Endothelial cell of umbilical vein (primary cell): Measurements from ENCODE around the gene RUSF1. TPM values are rescaled to one million over a fixed set of nuclear protein-coding genes. Genes with fewer than 3 reads are reported as not detected.
"Not testable (repeated sequence)": the region's sequence is repeated elsewhere in the genome, so short reads cannot be mapped to it uniquely, and the experiment has no call there.

Experiments
- BruUV-seq: library from RNA; stranded (reverse); fragments of 400-500 nt; replicated peaks from 2 replicates; lab custom pipeline; 2021; lab: Mats Ljungman, UMichigan
- CTCF ChIA-PET: fragments of 300-600, 350-600 bp; sonication (Branson Sonifier 250); formaldehyde crosslinking; loops from one replicate; lab custom pipeline; 2021; ENCODE audit warnings: antibody characterized with exemption, inconsistent platforms; lab: Charles Lee
- POLR2A ChIA-PET: fragments of 300-600, 350-600 bp; sonication (Branson Sonifier 250); formaldehyde crosslinking; loops from one replicate; lab custom pipeline; 2021; ENCODE audit warnings: antibody characterized with exemption, inconsistent platforms; lab: Charles Lee
- DNase-seq: peaks from one replicate; pipeline ENCODE4 v3.0.0-alpha.2; 2011; ENCODE audit warnings: low read depth, low spot score
- FAIRE-seq: peaks from 2 replicates; lab custom pipeline; 2011; peaks lifted over from hg19 to GRCh38; lab: Jason Lieb, UNC
- H2AFZ ChIP-seq: 2 replicates; pipeline ENCODE4 v1.6.0; 2012; ENCODE audit warnings: low read depth, low read length, control low read depth, inconsistent platforms
- H3K27ac ChIP-seq: 2 replicates; pipeline ENCODE4 v1.5.1; 2011; ENCODE audit warnings: low read depth, mild to moderate bottlenecking, control low read depth, low read length, moderate library complexity; ENCODE audit not compliant: insufficient read depth
- H3K27me3 ChIP-seq, 2 experiments: 2 replicates each; pipeline versions ENCODE4 v1.6.0 to v1.6.1; 2011; ENCODE audit warnings: low read length in 2 of 2, mixed read lengths in 1 of 2; ENCODE audit not compliant: control insufficient read depth in 2 of 2, insufficient read depth in 2 of 2
- H3K36me3 ChIP-seq, 2 experiments: 2 replicates in 1 of 2; 3 replicates in 1 of 2; pipeline ENCODE4 v1.5.1; 2011; ENCODE audit warnings: low read length in 2 of 2, mild to moderate bottlenecking in 1 of 2, moderate library complexity in 1 of 2; ENCODE audit not compliant: control insufficient read depth in 2 of 2, insufficient read depth in 2 of 2; ENCODE audit errors: extremely low read depth in 1 of 2
- H3K4me1 ChIP-seq: 3 replicates; pipeline ENCODE4 v1.5.1; 2011; ENCODE audit warnings: mild to moderate bottlenecking, low read length; ENCODE audit not compliant: control insufficient read depth, insufficient read depth; ENCODE audit errors: extremely low read depth
- H3K4me2 ChIP-seq: 2 replicates; pipeline ENCODE4 v1.6.1; 2011; ENCODE audit warnings: low read length, control low read depth, mixed read lengths; ENCODE audit not compliant: insufficient read depth
- H3K4me3 ChIP-seq, 3 experiments: fragments of 200-600 bp in 1 of 3; sonication (generic), shearing (Covaris generic) in 1 of 3; replicated peaks in 1 of 3; 2 replicates each; pipeline ENCODE4 v1.5.1; 2011 to 2016; ENCODE audit warnings: control low read depth in 3 of 3, low read length in 3 of 3, mild to moderate bottlenecking in 2 of 3, inconsistent platforms in 1 of 3, low read depth in 1 of 3, moderate library complexity in 1 of 3; ENCODE audit not compliant: insufficient read depth in 1 of 3
- H3K79me2 ChIP-seq: 2 replicates; pipeline ENCODE4 v1.6.0; 2012; ENCODE audit warnings: low read length, inconsistent platforms; ENCODE audit not compliant: control insufficient read depth, insufficient read depth
- H3K9ac ChIP-seq: replicated peaks from 2 replicates; pipeline ENCODE3; 2011; ENCODE audit warnings: low read length, control low read depth; ENCODE audit not compliant: insufficient read depth; ENCODE audit errors: extremely low read depth
- H3K9me1 ChIP-seq: replicated peaks from 3 replicates; pipeline ENCODE4 v1.6.0; 2011; ENCODE audit warnings: mild to moderate bottlenecking, low read length; ENCODE audit not compliant: control insufficient read depth, insufficient read depth; ENCODE audit errors: extremely low read depth
- H3K9me3 ChIP-seq: replicated peaks from 2 replicates; pipeline ENCODE4 v1.5.1; 2012; ENCODE audit warnings: low read length, inconsistent platforms; ENCODE audit not compliant: control insufficient read depth, insufficient read depth
- H4K20me1 ChIP-seq: replicated peaks from 2 replicates; pipeline ENCODE3; 2011; ENCODE audit warnings: mild to moderate bottlenecking, low read length; ENCODE audit not compliant: control insufficient read depth, insufficient read depth; ENCODE audit errors: extremely low read depth
- CTCF ChIP-seq, 2 donors: IDR thresholded peaks; 1 replicate in 1 of 2; 2 replicates in 1 of 2; pipeline ENCODE4 v1.5.1; 2011; ENCODE audit warnings: low read length in 2 of 2, mild to moderate bottlenecking in 2 of 2, moderate library complexity in 2 of 2, control low read depth in 1 of 2, inconsistent platforms in 1 of 2, low read depth in 1 of 2; ENCODE audit not compliant: insufficient read depth in 1 of 2; ENCODE audit errors: extremely low read depth in 1 of 2
- EZH2 ChIP-seq: IDR thresholded peaks from 2 replicates; pipeline ENCODE4 v1.6.1; 2012; ENCODE audit warnings: borderline replicate concordance, low read depth, mild to moderate bottlenecking, moderate library complexity, low read length, inconsistent platforms; ENCODE audit not compliant: severe bottlenecking
- FOS ChIP-seq: IDR thresholded peaks from 2 replicates; pipeline ENCODE4 v1.6.1; 2011; ENCODE audit warnings: mild to moderate bottlenecking, low read length, moderate library complexity, borderline replicate concordance; ENCODE audit not compliant: insufficient read depth
- GATA2 ChIP-seq: IDR thresholded peaks from 2 replicates; pipeline ENCODE4 v1.7.0; 2011; ENCODE audit warnings: low read depth, mild to moderate bottlenecking, moderate library complexity, mixed read lengths, low read length; ENCODE audit not compliant: insufficient read length, insufficient read depth
- JUN ChIP-seq: IDR thresholded peaks from 2 replicates; pipeline ENCODE4 v1.6.1; 2011; ENCODE audit warnings: borderline replicate concordance, low read depth; ENCODE audit not compliant: insufficient read length, insufficient read depth
- MAX ChIP-seq: IDR thresholded peaks from 2 replicates; pipeline ENCODE4 v1.6.1; 2011; ENCODE audit not compliant: insufficient read depth, insufficient read length
- MYC ChIP-seq: IDR thresholded peaks from one replicate; pipeline ENCODE4 v1.6.1; 2011; ENCODE audit warnings: mild to moderate bottlenecking, low read depth, low read length
- POLR2A ChIP-seq: IDR thresholded peaks from 2 replicates; pipeline ENCODE4 v1.6.1; 2012; ENCODE audit warnings: low read depth, mild to moderate bottlenecking, control low read depth, low read length
- POLR2AphosphoS5 ChIP-seq: IDR thresholded peaks from 2 replicates; pipeline ENCODE4 v1.6.1; 2012; ENCODE audit warnings: low read depth, mild to moderate bottlenecking, control low read depth, low read length, moderate library complexity; ENCODE audit not compliant: insufficient read depth
- dilution Hi-C: fragments of 300-500 bp; cut with MboI; formaldehyde crosslinking; loops from one replicate; pipeline ENCODE4 v1.15.0; 2019; ENCODE audit warnings: low sequenced_read_pairs; ENCODE audit not compliant: extremely low pct_ligation_motif_present
- intact Hi-C: fragments of 100-400 bp; cut with micrococcal nuclease; formaldehyde crosslinking; loops from one replicate; pipeline ENCODE4 v1.10.0; 2022
- polyA plus RNA-seq, 4 experiments: library from polyadenylated mRNA; depleted of rRNA in 3 of 4; stranded (reverse) in 3 of 4; unstranded in 1 of 4; fragments of >200 nt; gene quantifications; 2 replicates each; pipeline versions ENCODE4 v1.2.1 to v1.2.3, GENCODE V29; 2011 to 2012; ENCODE audit warnings: missing spikeins in 1 of 4
- total RNA-seq: library from RNA; stranded (reverse); gene quantifications from 2 replicates; pipeline ENCODE4 v1.2.3, GENCODE V29; 2021

RUSF1 gene
- total and polyA plus RNA-seq, 2 donors (not counting 3 experiments of a cell fraction or from before 2014, with no cell fraction given) = 36.4 to 40.3 TPM

GRCh38 chr16:31484048-31484447, 24.1 kb downstream of the RUSF1 start:
- dilution Hi-C loops, BruUV-seq, H4K20me1 ChIP-seq, H3K9me1 ChIP-seq, H3K79me2 ChIP-seq, FAIRE-seq, H3K36me3 ChIP-seq, DNase-seq, H3K9me3 ChIP-seq, H2AFZ ChIP-seq, H3K4me2 ChIP-seq, H3K9ac ChIP-seq, POLR2A ChIA-PET, intact Hi-C loops, CTCF ChIA-PET, H3K4me3 ChIP-seq, H3K27ac ChIP-seq: not testable (repeated sequence)
- Histone ChIP-seq H3K27me3 (peaks cover 3 to 23% of the 10 kb centered on the region in 2 experiments), H3K4me1 (peaks cover 21% of the 10 kb centered on the region)

GRCh38 chr16:31483081-31483480, 25.1 kb downstream of the RUSF1 start, which contains the start of gene SLC5A2:
SLC5A2 (plus strand) TSS chr16:31483123; CDS start chr16:31483137, 14 bp downstream.
- Histone ChIP-seq H3K79me2 (no peaks in the 10 kb centered on the region), H4K20me1 (no peaks in the 10 kb centered on the region), H3K4me1 (peaks cover 16% of the 10 kb centered on the region), H3K9ac (no peak within 1 kb of the TSS), H2AFZ (no peak within 1 kb of the TSS), H3K4me3 (no peak within 1 kb of the TSS), H3K36me3 (peaks cover 0 to 4% of the 10 kb centered on the region in 2 experiments), H3K27me3 (peaks cover 3 to 13% of the 10 kb centered on the region in 2 experiments), H3K27ac (no peak within 1 kb of the TSS), H3K4me2 (no peak within 1 kb of the TSS), H3K9me1 (no peaks in the 10 kb centered on the region), H3K9me3 (no peaks in the 10 kb centered on the region)
- TF ChIP-seq MAX = no peak
- no peak for TF ChIP-seq POLR2AphosphoS5
- no peak for TF ChIP-seq GATA2
- TF ChIP-seq EZH2 = no peak
- TF ChIP-seq FOS = no peak
- TF ChIP-seq POLR2A = no peak
- TF ChIP-seq JUN = no peak
- no peak for TF ChIP-seq CTCF (IDR thresholded peaks at IDR 0.05; ENCODE audit: extremely low read depth in 1 of 2, insufficient read depth in 1 of 2, low read depth in 1 of 2, low read length in 2 of 2)
- TF ChIP-seq MYC = no peak
- intact Hi-C loops (no loop called here), dilution Hi-C loops (no loop called here)
- ChIA-PET POLR2A (no interaction called here), CTCF (no interaction called here)
- no peak for DNase-seq
- no peak for FAIRE-seq
- no TSS peak for BruUV-seq
